Keratinocyte (primary cell): ENCODE data around the gene NXPH2.

Source experiments
- EZH2 ChIP-seq: IDR thresholded peaks from one replicate; pipeline ENCODE4 v1.6.1; 2012; ENCODE audit warnings: inconsistent platforms, mild to moderate bottlenecking, low read length, moderate library complexity
- TF ChIP-seq, protein P1 (sequence below), 3 experiments: IDR thresholded peaks in 1 of 3; conservative IDR thresholded peaks in 1 of 3; optimal IDR thresholded peaks in 1 of 3; 2 replicates in 2 of 3; 3 replicates in 1 of 3; pipeline versions ENCODE3 to v1.5.1; 2011; ENCODE audit warnings: low read length in 3 of 3, mild to moderate bottlenecking in 3 of 3, moderate library complexity in 2 of 3, control low read depth in 1 of 3, inconsistent platforms in 1 of 3; ENCODE audit not compliant: insufficient read depth in 2 of 3; ENCODE audit errors: extremely low read depth in 1 of 3

DNA sequence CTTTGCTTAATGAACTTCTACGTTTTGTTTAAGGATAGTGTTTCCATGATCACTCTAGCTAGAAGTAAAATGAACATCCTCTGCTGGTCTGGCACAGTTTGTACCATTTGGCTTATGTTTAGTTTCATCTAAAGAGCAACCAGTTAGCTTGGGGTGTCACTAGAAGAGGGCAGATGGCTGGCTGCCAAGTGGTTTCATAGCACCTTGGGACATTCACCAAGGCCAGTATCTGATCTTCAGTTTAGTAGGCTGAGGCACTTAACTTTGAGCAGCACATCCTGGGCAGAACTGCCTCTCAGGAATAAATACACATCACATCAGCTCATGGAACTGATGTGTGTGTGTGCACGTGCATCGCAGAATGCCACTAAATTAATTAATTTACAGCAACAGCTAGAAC lies 68.4 kb downstream of the NXPH2 start:
- TF ChIP-seq, protein P1, sequence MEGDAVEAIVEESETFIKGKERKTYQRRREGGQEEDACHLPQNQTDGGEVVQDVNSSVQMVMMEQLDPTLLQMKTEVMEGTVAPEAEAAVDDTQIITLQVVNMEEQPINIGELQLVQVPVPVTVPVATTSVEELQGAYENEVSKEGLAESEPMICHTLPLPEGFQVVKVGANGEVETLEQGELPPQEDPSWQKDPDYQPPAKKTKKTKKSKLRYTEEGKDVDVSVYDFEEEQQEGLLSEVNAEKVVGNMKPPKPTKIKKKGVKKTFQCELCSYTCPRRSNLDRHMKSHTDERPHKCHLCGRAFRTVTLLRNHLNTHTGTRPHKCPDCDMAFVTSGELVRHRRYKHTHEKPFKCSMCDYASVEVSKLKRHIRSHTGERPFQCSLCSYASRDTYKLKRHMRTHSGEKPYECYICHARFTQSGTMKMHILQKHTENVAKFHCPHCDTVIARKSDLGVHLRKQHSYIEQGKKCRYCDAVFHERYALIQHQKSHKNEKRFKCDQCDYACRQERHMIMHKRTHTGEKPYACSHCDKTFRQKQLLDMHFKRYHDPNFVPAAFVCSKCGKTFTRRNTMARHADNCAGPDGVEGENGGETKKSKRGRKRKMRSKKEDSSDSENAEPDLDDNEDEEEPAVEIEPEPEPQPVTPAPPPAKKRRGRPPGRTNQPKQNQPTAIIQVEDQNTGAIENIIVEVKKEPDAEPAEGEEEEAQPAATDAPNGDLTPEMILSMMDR (optimal IDR thresholded peaks at IDR 0.05 in 1 of 3, IDR thresholded peaks at IDR 0.05 in 1 of 3, conservative IDR thresholded peaks at IDR 0.05 in 1 of 3; ENCODE audit: extremely low read depth in 1 of 3, insufficient read depth in 2 of 3, low read length in 3 of 3) = no peak
- TF ChIP-seq EZH2 = no peak
